HL-60 (cell line): Measurements from ENCODE around the gene BRSK2.

ENCODE experiments used
- DNase-seq, 2 experiments: peaks; one replicate each; pipeline ENCODE4 v3.0.0-alpha.2; 2010 to 2020; ENCODE audit warnings: low read depth in 1 of 2, low spot score in 1 of 2
- H3K27ac ChIP-seq: fragments of 250-450 bp; sonication (Bioruptor Pico); replicated peaks from 2 replicates; pipeline ENCODE4 v1.5.1; 2020; ENCODE audit warnings: mild to moderate bottlenecking, moderate library complexity
- H3K27me3 ChIP-seq: fragments of 250-450 bp; sonication (Bioruptor Pico); 2 replicates; pipeline ENCODE4 v1.5.1; 2021; ENCODE audit warnings: mild to moderate bottlenecking, moderate library complexity; ENCODE audit not compliant: insufficient read depth, poor library complexity, severe bottlenecking
- H3K4me3 ChIP-seq: replicated peaks from 2 replicates; pipeline ENCODE4 v1.5.1; 2011; ENCODE audit warnings: mild to moderate bottlenecking, control low read depth, low read length; ENCODE audit not compliant: insufficient read depth
- GABPA ChIP-seq: IDR thresholded peaks from 2 replicates; pipeline ENCODE4 v1.6.1; 2012; ENCODE audit warnings: low read depth
- POLR2AphosphoS5 ChIP-seq: IDR thresholded peaks from 2 replicates; pipeline ENCODE4 v1.6.1; 2012; ENCODE audit warnings: low read depth
- SPI1 ChIP-seq: IDR thresholded peaks from 2 replicates; pipeline ENCODE4 v1.6.1; 2012; ENCODE audit warnings: low read depth, mild to moderate bottlenecking, borderline replicate concordance
- TF ChIP-seq, protein P1 (sequence below): IDR thresholded peaks from one replicate; pipeline ENCODE4 v1.5.1; 2011; ENCODE audit warnings: low read length, control low read depth, inconsistent platforms; ENCODE audit not compliant: insufficient read depth
- TF ChIP-seq, protein P2 (sequence below): IDR thresholded peaks from 2 replicates; pipeline ENCODE4 v1.6.1; 2012; ENCODE audit warnings: low read depth; ENCODE audit not compliant: insufficient replicate concordance

Gene BRSK2

DNA sequence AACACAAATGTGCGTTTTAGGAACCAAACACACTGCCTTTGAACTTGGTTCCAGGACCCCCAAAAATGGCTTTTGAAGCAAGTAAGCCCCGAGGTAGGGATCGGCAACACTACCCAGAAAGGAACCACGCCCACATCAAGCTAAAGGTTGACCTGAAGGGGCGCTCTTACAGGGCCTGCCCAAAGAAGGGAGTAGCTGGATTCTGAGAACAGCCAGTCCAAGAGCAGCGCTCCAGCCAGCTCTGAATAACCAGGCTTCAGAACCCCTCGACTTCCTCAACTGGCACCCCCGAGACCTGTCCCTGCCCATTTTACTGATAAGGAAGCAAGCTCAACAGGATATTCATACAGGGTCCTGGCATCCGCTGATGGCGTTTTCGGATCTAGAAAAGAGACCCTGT lies 115.7 kb downstream of the BRSK2 start:
- Histone ChIP-seq H3K27me3 (no peaks in the 10 kb centered on the region), H3K27ac (no peak overlapping the region), H3K4me3 (no peak overlapping the region)
- TF ChIP-seq SPI1, result no peak
- TF ChIP-seq, protein P1, sequence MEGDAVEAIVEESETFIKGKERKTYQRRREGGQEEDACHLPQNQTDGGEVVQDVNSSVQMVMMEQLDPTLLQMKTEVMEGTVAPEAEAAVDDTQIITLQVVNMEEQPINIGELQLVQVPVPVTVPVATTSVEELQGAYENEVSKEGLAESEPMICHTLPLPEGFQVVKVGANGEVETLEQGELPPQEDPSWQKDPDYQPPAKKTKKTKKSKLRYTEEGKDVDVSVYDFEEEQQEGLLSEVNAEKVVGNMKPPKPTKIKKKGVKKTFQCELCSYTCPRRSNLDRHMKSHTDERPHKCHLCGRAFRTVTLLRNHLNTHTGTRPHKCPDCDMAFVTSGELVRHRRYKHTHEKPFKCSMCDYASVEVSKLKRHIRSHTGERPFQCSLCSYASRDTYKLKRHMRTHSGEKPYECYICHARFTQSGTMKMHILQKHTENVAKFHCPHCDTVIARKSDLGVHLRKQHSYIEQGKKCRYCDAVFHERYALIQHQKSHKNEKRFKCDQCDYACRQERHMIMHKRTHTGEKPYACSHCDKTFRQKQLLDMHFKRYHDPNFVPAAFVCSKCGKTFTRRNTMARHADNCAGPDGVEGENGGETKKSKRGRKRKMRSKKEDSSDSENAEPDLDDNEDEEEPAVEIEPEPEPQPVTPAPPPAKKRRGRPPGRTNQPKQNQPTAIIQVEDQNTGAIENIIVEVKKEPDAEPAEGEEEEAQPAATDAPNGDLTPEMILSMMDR, result no peak
- TF ChIP-seq POLR2AphosphoS5, result no peak
- TF ChIP-seq, protein P2, sequence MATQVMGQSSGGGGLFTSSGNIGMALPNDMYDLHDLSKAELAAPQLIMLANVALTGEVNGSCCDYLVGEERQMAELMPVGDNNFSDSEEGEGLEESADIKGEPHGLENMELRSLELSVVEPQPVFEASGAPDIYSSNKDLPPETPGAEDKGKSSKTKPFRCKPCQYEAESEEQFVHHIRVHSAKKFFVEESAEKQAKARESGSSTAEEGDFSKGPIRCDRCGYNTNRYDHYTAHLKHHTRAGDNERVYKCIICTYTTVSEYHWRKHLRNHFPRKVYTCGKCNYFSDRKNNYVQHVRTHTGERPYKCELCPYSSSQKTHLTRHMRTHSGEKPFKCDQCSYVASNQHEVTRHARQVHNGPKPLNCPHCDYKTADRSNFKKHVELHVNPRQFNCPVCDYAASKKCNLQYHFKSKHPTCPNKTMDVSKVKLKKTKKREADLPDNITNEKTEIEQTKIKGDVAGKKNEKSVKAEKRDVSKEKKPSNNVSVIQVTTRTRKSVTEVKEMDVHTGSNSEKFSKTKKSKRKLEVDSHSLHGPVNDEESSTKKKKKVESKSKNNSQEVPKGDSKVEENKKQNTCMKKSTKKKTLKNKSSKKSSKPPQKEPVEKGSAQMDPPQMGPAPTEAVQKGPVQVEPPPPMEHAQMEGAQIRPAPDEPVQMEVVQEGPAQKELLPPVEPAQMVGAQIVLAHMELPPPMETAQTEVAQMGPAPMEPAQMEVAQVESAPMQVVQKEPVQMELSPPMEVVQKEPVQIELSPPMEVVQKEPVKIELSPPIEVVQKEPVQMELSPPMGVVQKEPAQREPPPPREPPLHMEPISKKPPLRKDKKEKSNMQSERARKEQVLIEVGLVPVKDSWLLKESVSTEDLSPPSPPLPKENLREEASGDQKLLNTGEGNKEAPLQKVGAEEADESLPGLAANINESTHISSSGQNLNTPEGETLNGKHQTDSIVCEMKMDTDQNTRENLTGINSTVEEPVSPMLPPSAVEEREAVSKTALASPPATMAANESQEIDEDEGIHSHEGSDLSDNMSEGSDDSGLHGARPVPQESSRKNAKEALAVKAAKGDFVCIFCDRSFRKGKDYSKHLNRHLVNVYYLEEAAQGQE, result no peak
- no peak for DNase-seq

DNA sequence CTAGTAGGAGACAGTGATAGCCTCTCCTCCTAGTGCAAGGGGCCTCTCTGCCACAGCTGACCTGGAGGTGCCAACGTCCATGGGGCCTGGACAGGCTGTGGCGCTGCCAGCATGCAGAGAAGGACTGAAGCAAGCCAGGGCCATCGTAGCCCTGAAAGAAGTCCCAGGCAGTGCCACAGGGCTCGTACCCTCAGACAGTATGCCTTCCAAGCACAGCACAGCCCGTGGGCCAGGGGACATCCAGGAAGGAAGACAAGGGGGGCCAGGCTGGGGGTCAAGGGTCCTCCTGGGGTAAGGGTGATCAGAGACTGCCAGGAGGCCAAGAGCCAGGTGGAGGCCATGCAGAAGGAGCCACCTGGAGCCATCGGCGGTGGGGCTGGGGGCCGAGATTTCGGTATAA lies 117.2 kb downstream of the BRSK2 start:
- no peak overlapping the region for H3K4me3 ChIP-seq
- TF ChIP-seq, protein P1, result no peak
- TF ChIP-seq SPI1 (no peak), POLR2AphosphoS5 (no peak), GABPA (no peak)
- TF ChIP-seq, protein P2, result no peak

DNA sequence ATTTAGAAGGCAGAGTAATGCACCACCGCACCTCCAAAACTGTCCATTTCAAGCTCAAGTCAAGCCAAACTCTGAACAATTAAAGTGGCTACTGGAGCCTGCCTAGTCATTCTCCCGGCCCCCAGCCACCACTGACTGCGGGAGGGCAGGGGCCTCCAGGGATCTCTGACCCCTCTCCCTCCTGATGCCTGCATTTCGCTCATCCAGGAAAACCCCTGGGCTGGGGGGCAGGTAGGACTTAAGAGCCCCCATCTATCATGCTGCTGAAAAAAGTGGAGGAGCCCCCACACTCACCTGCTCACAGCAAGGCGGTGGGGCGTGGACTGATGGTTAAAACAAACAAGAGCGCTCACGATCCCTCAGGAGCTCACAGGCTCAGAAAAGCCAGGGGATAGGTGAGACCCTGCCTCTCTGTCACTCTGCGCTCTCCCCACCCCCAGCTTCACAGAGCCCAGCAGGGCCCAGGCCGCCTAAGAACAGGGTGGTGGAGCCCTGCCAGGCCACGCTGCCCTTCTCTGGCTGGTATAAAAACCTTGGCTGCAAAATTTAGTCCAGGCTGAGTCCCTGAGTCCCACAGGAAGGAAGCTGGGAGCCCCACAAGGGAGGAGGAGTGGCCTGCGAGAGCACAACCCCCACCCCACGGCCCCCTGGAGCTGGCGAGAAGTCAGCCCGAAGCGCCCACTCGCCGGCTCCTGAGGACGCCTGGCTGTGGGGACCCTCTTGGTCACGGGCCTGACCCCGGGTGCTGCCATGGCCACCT lies 117.8 kb downstream of the BRSK2 start:
- Histone ChIP-seq H3K4me3 (no peak overlapping the region), H3K27me3 (no peaks in the 10 kb centered on the region), H3K27ac (no peak overlapping the region)
- no peak for DNase-seq
- TF ChIP-seq, protein P2, result no peak
- TF ChIP-seq, protein P1, result no peak
- no peak for TF ChIP-seq POLR2AphosphoS5
- no peak for TF ChIP-seq GABPA
- TF ChIP-seq SPI1, result no peak

More for the DNA sequence above, 117.2 kb downstream of the BRSK2 start:
- H3K27ac ChIP-seq, result no peak overlapping the region
- DNase-seq, result no peak
- no peaks in the 10 kb centered on the region for H3K27me3 ChIP-seq
